Measurements from ENCODE around the gene SLC35A1. TPM values are rescaled to one million over a fixed set of nuclear protein-coding genes. Genes with fewer than 3 reads are reported as not detected.

SLC35A1 gene
- total and polyA plus RNA-seq, 7 donors, result 5.7 to 15.3 (median 8.7) TPM

DNA sequence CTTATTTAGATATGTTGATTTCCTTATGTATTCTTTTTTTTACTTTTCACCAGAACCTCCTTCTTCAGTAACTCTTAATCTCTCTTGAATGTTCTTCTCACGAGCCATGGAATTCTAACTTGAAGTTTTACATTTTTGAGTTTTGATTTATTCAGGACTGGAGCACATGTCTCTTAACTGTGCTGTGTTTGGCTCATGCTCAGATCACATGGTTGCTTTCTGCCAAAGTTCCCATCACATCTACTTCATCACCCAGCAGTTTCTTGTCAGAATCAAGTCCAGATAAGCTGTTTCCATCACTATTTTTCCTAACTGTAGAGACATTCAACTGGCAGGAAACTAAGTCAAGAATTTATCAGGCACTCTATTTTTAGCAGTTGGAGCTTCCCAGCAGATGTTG, 31.7 kb downstream of the SLC35A1 start:
- DNase-seq, result no peak
- no peak overlapping the region for H3K27ac ChIP-seq

GRCh38 chr6:87514831-87515230, 42.1 kb downstream of the SLC35A1 start:
- H3K9me3 ChIP-seq, result no peaks in the 10 kb centered on the region
- no peaks in the 10 kb centered on the region for H3K27me3 ChIP-seq (ENCODE audit: insufficient read depth in 3 of 3, low read length in 2 of 3)
- DNase-seq, result no peak
- intact Hi-C loops (cut with DNase I), result no loop called here
- ATAC-seq, result no peak
- H3K27ac ChIP-seq, result no peak overlapping the region
- H3K4me3 ChIP-seq, result no peak overlapping the region
- no peak for TF ChIP-seq CTCF (IDR thresholded peaks at IDR 0.05)
- H3K4me1 ChIP-seq, result no peaks in the 10 kb centered on the region
- 78 to 81% (median 78%) methylated on average over 2 of the region's 2 CpGs for WGBS, 3 donors
- H3K36me3 ChIP-seq (ENCODE audit: insufficient read depth in 1 of 2, low read depth in 1 of 2), result peaks cover 5 to 98% of the 10 kb centered on the region in 2 donors

More for the DNA sequence above, 31.7 kb downstream of the SLC35A1 start:
- no peaks in the 10 kb centered on the region for H3K27me3 ChIP-seq (ENCODE audit: insufficient read depth in 3 of 3, low read length in 2 of 3)
- intact Hi-C loops (cut with DNase I), result no loop called here
- no peaks in the 10 kb centered on the region for H3K9me3 ChIP-seq
- 56 to 83% (median 63%) methylated on average over 1 of the region's 1 CpG for WGBS, 3 donors
- no peak overlapping the region for H3K4me3 ChIP-seq
- peaks cover 0 to 86% of the 10 kb centered on the region in 2 donors for H3K36me3 ChIP-seq (ENCODE audit: insufficient read depth in 1 of 2, low read depth in 1 of 2)
- TF ChIP-seq CTCF (IDR thresholded peaks at IDR 0.05), result no peak
- ATAC-seq, result no peak
- peaks cover 4% of the 10 kb centered on the region for H3K4me1 ChIP-seq

DNA sequence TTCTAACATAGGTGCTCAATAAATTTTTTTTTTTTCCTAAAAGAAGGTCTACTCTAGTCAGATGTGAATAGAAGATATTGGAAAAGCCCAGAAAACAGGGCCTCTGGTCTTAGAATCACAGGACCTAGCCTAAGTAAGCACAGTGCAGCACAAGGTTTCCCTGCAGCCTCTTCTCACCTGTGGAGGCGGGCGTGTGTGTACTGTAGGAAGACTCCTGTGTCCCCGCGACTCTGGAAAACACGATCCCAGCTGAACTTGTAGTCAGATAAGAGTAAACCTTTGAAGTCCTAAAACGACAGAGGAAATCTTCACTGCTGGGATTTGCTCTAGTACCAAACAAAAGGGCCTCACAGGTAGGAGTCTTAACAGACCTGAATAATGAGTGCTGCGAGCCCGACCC, 45.7 kb downstream of the SLC35A1 start:
- no peak for DNase-seq
- peaks cover 5 to 80% of the 10 kb centered on the region in 2 donors for H3K36me3 ChIP-seq (ENCODE audit: insufficient read depth in 1 of 2, low read depth in 1 of 2)
- H3K9me3 ChIP-seq, result no peaks in the 10 kb centered on the region
- TF ChIP-seq CTCF (IDR thresholded peaks at IDR 0.05), result no peak
- no peak for ATAC-seq
- H3K4me1 ChIP-seq, result no peaks in the 10 kb centered on the region
- no peaks in the 10 kb centered on the region for H3K27me3 ChIP-seq (ENCODE audit: insufficient read depth in 3 of 3, low read length in 2 of 3)
- no peak overlapping the region for H3K4me3 ChIP-seq
- WGBS, 3 donors, result 90 to 94% (median 91%) methylated on average over 8 of the region's 8 CpGs
- intact Hi-C loops (cut with DNase I), result no loop called here
- no peak overlapping the region for H3K27ac ChIP-seq

- intact Hi-C loops (cut with DNase I), result no loop called here
- Histone ChIP-seq H3K9me3 (no peaks in the 10 kb centered on the region), H3K36me3 (ENCODE audit: insufficient read depth in 1 of 2, low read depth in 1 of 2) (peaks cover 5 to 58% of the 10 kb centered on the region in 2 donors), H3K4me3 (no peak overlapping the region), H3K27ac (no peak overlapping the region), H3K4me1 (no peaks in the 10 kb centered on the region), H3K27me3 (ENCODE audit: insufficient read depth in 3 of 3, low read length in 2 of 3) (no peaks in the 10 kb centered on the region)
- WGBS, 3 donors, result 73 to 95% (median 89%) methylated on average over 3 of the region's 3 CpGs
- TF ChIP-seq CTCF (IDR thresholded peaks at IDR 0.05), result no peak
- DNase-seq (no peak), ATAC-seq (no peak)
Measured at GRCh38 chr6:87522686-87523085, 49.9 kb downstream of the SLC35A1 start.

DNA sequence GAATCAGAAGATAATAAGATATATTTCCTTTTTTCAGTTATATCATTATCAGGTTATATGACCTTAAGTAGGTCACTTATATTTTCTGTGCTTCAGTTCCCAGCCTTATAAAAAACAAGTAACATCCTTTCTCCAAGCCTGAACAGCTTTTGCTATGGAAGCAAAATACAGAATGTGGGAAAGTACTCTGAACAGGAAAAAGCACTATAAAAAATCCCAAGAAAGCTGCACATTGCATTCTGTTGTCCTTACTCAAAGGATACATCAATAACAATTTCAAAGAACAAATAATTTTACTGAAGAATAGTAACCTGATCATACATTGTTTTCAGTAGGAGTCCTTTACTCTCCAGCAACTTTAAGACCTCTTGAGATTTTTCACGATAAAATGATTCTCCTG, 56.4 kb downstream of the SLC35A1 start:
- no peak overlapping the region for H3K27ac ChIP-seq
- no peaks in the 10 kb centered on the region for H3K9me3 ChIP-seq
- H3K4me3 ChIP-seq, result no peak overlapping the region
- no peak for TF ChIP-seq CTCF (IDR thresholded peaks at IDR 0.05)
- H3K4me1 ChIP-seq, result no peaks in the 10 kb centered on the region
- no peaks in the 10 kb centered on the region for H3K27me3 ChIP-seq (ENCODE audit: insufficient read depth in 3 of 3, low read length in 2 of 3)
- intact Hi-C loops (cut with DNase I), result no loop called here
- WGBS, 3 donors, result 87 to 91% (median 91%) methylated on average over 1 of the region's 1 CpG
- ATAC-seq (no peak), DNase-seq (no peak)
- H3K36me3 ChIP-seq (ENCODE audit: insufficient read depth in 1 of 2, low read depth in 1 of 2), result peaks cover 0 to 57% of the 10 kb centered on the region in 2 donors
